Stimulated activated CD4-positive, alpha-beta T cell treated with anti-CD3 and anti-CD28 coated beads, Interleukin-12 subunit alpha, Interleukin-12 subunit beta, amount 100 ng/mL, for 24 hours (primary cell): ENCODE data around the gene PLA2G4D.

Experiments used
- DNase-seq, 2 experiments: peaks; one replicate each; pipeline ENCODE4 v3.0.0-alpha.2; 2020; ENCODE audit warnings: low read depth in 2 of 2

Gene PLA2G4D

GRCh38 chr15:42090370-42090769 is 4.0 kb downstream of the PLA2G4D start:
- no peak for DNase-seq

GRCh38 chr15:42089942-42090341 is 4.4 kb downstream of the PLA2G4D start:
- no peak for DNase-seq

GRCh38 chr15:42088801-42089640 is 5.3 kb downstream of the PLA2G4D start:
- DNase-seq: no peak

- DNase-seq: no peak
These were observed 6.2 kb downstream of the PLA2G4D start for GRCh38 chr15:42087926-42088800.

- DNase-seq: no peak
These were observed 6.9 kb downstream of the PLA2G4D start for GRCh38 chr15:42087460-42087859.

GRCh38 chr15:42085721-42086120 is 8.6 kb downstream of the PLA2G4D start:
- DNase-seq: no peak

- no peak for DNase-seq
These were observed 9.1 kb downstream of the PLA2G4D start for GRCh38 chr15:42085236-42085605.

GRCh38 chr15:42084465-42085235 is 9.7 kb downstream of the PLA2G4D start:
- DNase-seq: peak in 1 of 2 experiments; percentile 41

GRCh38 chr15:42083916-42084315 is 10.4 kb downstream of the PLA2G4D start:
- no peak for DNase-seq

- no peak for DNase-seq
These were observed 10.8 kb downstream of the PLA2G4D start for GRCh38 chr15:42083605-42083908.

GRCh38 chr15:42082823-42083604 is 11.3 kb downstream of the PLA2G4D start:
- no peak for DNase-seq

- DNase-seq: no peak
These were observed 12.2 kb downstream of the PLA2G4D start for GRCh38 chr15:42082141-42082540.

GRCh38 chr15:42080919-42081830 is 13.2 kb downstream of the PLA2G4D start:
- DNase-seq: no peak

GRCh38 chr15:42080186-42080918 is 14.0 kb downstream of the PLA2G4D start:
- DNase-seq: no peak

GRCh38 chr15:42079401-42079908 is 14.9 kb downstream of the PLA2G4D start:
- no peak for DNase-seq

GRCh38 chr15:42078903-42079302 is 15.5 kb downstream of the PLA2G4D start:
- DNase-seq: no peak

GRCh38 chr15:42077689-42078088 is 16.7 kb downstream of the PLA2G4D start:
- no peak for DNase-seq

GRCh38 chr15:42073418-42073817 is 20.9 kb downstream of the PLA2G4D start:
- no peak for DNase-seq

GRCh38 chr15:42072141-42072685 is 22.1 kb downstream of the PLA2G4D start:
- no peak for DNase-seq
